ENCODE data around the gene BTBD7. TPM values are rescaled to one million over a fixed set of nuclear protein-coding genes. Genes with fewer than 3 reads are reported as not detected.
A peak's percentile ranks its signal among the peaks of the same experiment; 100 is the strongest.

BTBD7 gene
- total RNA-seq, 1 experiment from 2014 or later: 30.1 TPM

GRCh38 chr14:93308686-93309345 is 24.0 kb downstream of the BTBD7 start:
- H3K9me3 ChIP-seq (ENCODE audit: insufficient read depth, low read depth): no peaks in the 10 kb centered on the region
- H3F3A ChIP-seq (ENCODE audit: insufficient read depth, low read depth): no peaks in the 10 kb centered on the region
- intact Hi-C loops (cut with micrococcal nuclease; ENCODE audit: unreplicated experiment): loop anchor here (2.0 kb wide), 1 partner anchor 46 kb away; no protein-coding TSS in a partner anchor
- peaks cover 17% of the 10 kb centered on the region; the same call in 1 of the 2 replicates for H3K4me1 ChIP-seq (replicated peaks; ENCODE audit: insufficient read depth)
- POLR2A ChIA-PET (ENCODE audit: unreplicated experiment): no interaction called here
- DNase-seq: no peak
- peaks cover 82% of the 10 kb centered on the region for H3K79me2 ChIP-seq (ENCODE audit: low read depth)
- no peaks in the 10 kb centered on the region for H3K9me2 ChIP-seq (ENCODE audit: insufficient read depth)
- CTCF ChIA-PET: interaction anchor here (0.7 kb wide), 1 partner anchor 195 kb away, joined by 4 read pairs; no protein-coding TSS in a partner anchor
- H4K20me1 ChIP-seq (ENCODE audit: insufficient read depth): peaks cover 17% of the 10 kb centered on the region
- H3K4me2 ChIP-seq: no peak overlapping the region
- H3K36me3 ChIP-seq (ENCODE audit: low read depth): no peaks in the 10 kb centered on the region
- H3K27me3 ChIP-seq (ENCODE audit: insufficient read depth, low read depth): no peaks in the 10 kb centered on the region
- no peak overlapping the region for H2AFZ ChIP-seq
- H3K4me3 ChIP-seq: no peak overlapping the region
- TF ChIP-seq EZH2 (IDR thresholded peaks at IDR 0.05; ENCODE audit: low read depth): no peak
- TF ChIP-seq, protein P1, sequence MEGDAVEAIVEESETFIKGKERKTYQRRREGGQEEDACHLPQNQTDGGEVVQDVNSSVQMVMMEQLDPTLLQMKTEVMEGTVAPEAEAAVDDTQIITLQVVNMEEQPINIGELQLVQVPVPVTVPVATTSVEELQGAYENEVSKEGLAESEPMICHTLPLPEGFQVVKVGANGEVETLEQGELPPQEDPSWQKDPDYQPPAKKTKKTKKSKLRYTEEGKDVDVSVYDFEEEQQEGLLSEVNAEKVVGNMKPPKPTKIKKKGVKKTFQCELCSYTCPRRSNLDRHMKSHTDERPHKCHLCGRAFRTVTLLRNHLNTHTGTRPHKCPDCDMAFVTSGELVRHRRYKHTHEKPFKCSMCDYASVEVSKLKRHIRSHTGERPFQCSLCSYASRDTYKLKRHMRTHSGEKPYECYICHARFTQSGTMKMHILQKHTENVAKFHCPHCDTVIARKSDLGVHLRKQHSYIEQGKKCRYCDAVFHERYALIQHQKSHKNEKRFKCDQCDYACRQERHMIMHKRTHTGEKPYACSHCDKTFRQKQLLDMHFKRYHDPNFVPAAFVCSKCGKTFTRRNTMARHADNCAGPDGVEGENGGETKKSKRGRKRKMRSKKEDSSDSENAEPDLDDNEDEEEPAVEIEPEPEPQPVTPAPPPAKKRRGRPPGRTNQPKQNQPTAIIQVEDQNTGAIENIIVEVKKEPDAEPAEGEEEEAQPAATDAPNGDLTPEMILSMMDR (conservative IDR thresholded peaks at IDR 0.05): no peak
- no peak overlapping the region; the same call in 1 of the 2 replicates for H3K27ac ChIP-seq
- TSS peak; percentile 9 for BruUV-seq (replicated peaks)

GRCh38 chr14:93306812-93307211 is 26.0 kb downstream of the BTBD7 start:
- no TSS peak for BruUV-seq (replicated peaks)
- Histone ChIP-seq H3K4me2 (no peak overlapping the region), H2AFZ (no peak overlapping the region), H4K20me1 (ENCODE audit: insufficient read depth) (peaks cover 10% of the 10 kb centered on the region), H3K27me3 (ENCODE audit: insufficient read depth, low read depth) (no peaks in the 10 kb centered on the region), H3K27ac (no peak overlapping the region), H3K9me3 (ENCODE audit: insufficient read depth, low read depth) (no peaks in the 10 kb centered on the region), H3K9me2 (ENCODE audit: insufficient read depth) (no peaks in the 10 kb centered on the region), H3K79me2 (ENCODE audit: low read depth) (peaks cover 84% of the 10 kb centered on the region), H3K36me3 (ENCODE audit: low read depth) (no peaks in the 10 kb centered on the region), H3F3A (ENCODE audit: insufficient read depth, low read depth) (no peaks in the 10 kb centered on the region), H3K4me3 (no peak overlapping the region), H3K4me1 (replicated peaks; ENCODE audit: insufficient read depth) (peaks cover 12% of the 10 kb centered on the region; the same call in 1 of the 2 replicates)
- no peak for TF ChIP-seq EZH2 (IDR thresholded peaks at IDR 0.05; ENCODE audit: low read depth)
- TF ChIP-seq, protein P1 (conservative IDR thresholded peaks at IDR 0.05): no peak
- ChIA-PET CTCF (no interaction called here), POLR2A (ENCODE audit: unreplicated experiment) (no interaction called here)
- no peak for DNase-seq
- intact Hi-C loops (cut with micrococcal nuclease; ENCODE audit: unreplicated experiment): no loop called here

- peaks cover 5% of the 10 kb centered on the region for H4K20me1 ChIP-seq (ENCODE audit: insufficient read depth)
- no peak overlapping the region for H2AFZ ChIP-seq
- H3F3A ChIP-seq (ENCODE audit: insufficient read depth, low read depth): no peaks in the 10 kb centered on the region
- H3K27ac ChIP-seq: no peak overlapping the region
- H3K4me1 ChIP-seq (replicated peaks; ENCODE audit: insufficient read depth): 0 out of 2 replicates have a peak, but pooled peaks cover 9% of the 10 kb centered on the region
- no peaks in the 10 kb centered on the region for H3K27me3 ChIP-seq (ENCODE audit: insufficient read depth, low read depth)
- no peak overlapping the region for H3K4me3 ChIP-seq
- H3K79me2 ChIP-seq (ENCODE audit: low read depth): peaks cover 87% of the 10 kb centered on the region
- no peaks in the 10 kb centered on the region for H3K36me3 ChIP-seq (ENCODE audit: low read depth)
- H3K4me2 ChIP-seq: no peak overlapping the region
- POLR2A ChIA-PET (ENCODE audit: unreplicated experiment): no interaction called here
- no TSS peak for BruUV-seq (replicated peaks)
- TF ChIP-seq, protein P1 (conservative IDR thresholded peaks at IDR 0.05): no peak
- TF ChIP-seq EZH2 (IDR thresholded peaks at IDR 0.05; ENCODE audit: low read depth): no peak
- no peaks in the 10 kb centered on the region for H3K9me3 ChIP-seq (ENCODE audit: insufficient read depth, low read depth)
- no peak for DNase-seq
- intact Hi-C loops (cut with micrococcal nuclease; ENCODE audit: unreplicated experiment): no loop called here
- H3K9me2 ChIP-seq (ENCODE audit: insufficient read depth): no peaks in the 10 kb centered on the region
- CTCF ChIA-PET: no interaction called here
Measured at GRCh38 chr14:93305725-93306418, 27.0 kb downstream of the BTBD7 start.
